RWPE2 (cell line): ENCODE data around the gene LMOD1.

Source experiments
- ATAC-seq: fragments of 200-7000 bp; cut with Tn5 transposase; 3 replicates; pipeline ENCODE4 v1.9.1; 2021; ENCODE audit warnings: low read depth
- DNase-seq: peaks from one replicate; pipeline ENCODE4 v3.0.0-alpha.2; 2020; ENCODE audit warnings: low spot score
- H3K27ac ChIP-seq: fragments of 450-650 bp; 2 replicates; pipeline ENCODE4 v1.5.1; 2017; ENCODE audit warnings: mild to moderate bottlenecking; ENCODE audit not compliant: poor library complexity, severe bottlenecking
- H3K27me3 ChIP-seq: fragments of 250-450 bp; sonication (Bioruptor Pico); 2 replicates; pipeline ENCODE4 v1.5.1; 2021; ENCODE audit warnings: mild to moderate bottlenecking, moderate library complexity; ENCODE audit not compliant: insufficient read depth, poor library complexity, severe bottlenecking
- H3K36me3 ChIP-seq: fragments of 250-450 bp; sonication (Bioruptor Pico); 2 replicates; pipeline ENCODE4 v1.5.1; 2020; ENCODE audit warnings: low read depth, mild to moderate bottlenecking, moderate library complexity
- H3K4me1 ChIP-seq: fragments of 250-450 bp; sonication (Bioruptor Pico); 2 replicates; pipeline ENCODE4 v1.5.1; 2021; ENCODE audit warnings: mild to moderate bottlenecking, moderate library complexity; ENCODE audit not compliant: insufficient read depth, poor library complexity, severe bottlenecking
- H3K4me3 ChIP-seq: fragments of 250-450 bp; sonication (Bioruptor Pico); 2 replicates; pipeline ENCODE4 v1.5.1; 2021; ENCODE audit warnings: mild to moderate bottlenecking, moderate library complexity; ENCODE audit not compliant: severe bottlenecking
- H3K9me3 ChIP-seq: fragments of 250-450 bp; sonication (Bioruptor Pico); 2 replicates; pipeline ENCODE4 v1.5.1; 2021; ENCODE audit warnings: mild to moderate bottlenecking, moderate library complexity; ENCODE audit not compliant: severe bottlenecking
- CTCF ChIP-seq: fragments of 450-650 bp; IDR thresholded peaks from one replicate; pipeline ENCODE4 v1.5.1; 2017; ENCODE audit warnings: mild to moderate bottlenecking, moderate library complexity; ENCODE audit not compliant: poor library complexity, severe bottlenecking

Gene LMOD1

GRCh38 chr1:201917362-201918033 lies 28.9 kb downstream of the LMOD1 start:
- TF ChIP-seq CTCF = no peak
- DNase-seq = no peak
- Histone ChIP-seq H3K9me3 (no peaks in the 10 kb centered on the region), H3K4me1 (peaks cover 12% of the 10 kb centered on the region), H3K27ac (no peak overlapping the region), H3K36me3 (no peaks in the 10 kb centered on the region), H3K27me3 (no peaks in the 10 kb centered on the region), H3K4me3 (no peak overlapping the region)
- ATAC-seq = peak; percentile 63

- Histone ChIP-seq H3K9me3 (no peaks in the 10 kb centered on the region), H3K4me3 (no peak overlapping the region), H3K4me1 (peaks cover 12% of the 10 kb centered on the region), H3K27ac (no peak overlapping the region), H3K27me3 (no peaks in the 10 kb centered on the region), H3K36me3 (no peaks in the 10 kb centered on the region)
- DNase-seq (no peak), ATAC-seq (peak; percentile 77; the same call in 2 of the 3 replicates)
- TF ChIP-seq CTCF = no peak
These were observed 29.6 kb downstream of the LMOD1 start for GRCh38 chr1:201916649-201917249.

DNA sequence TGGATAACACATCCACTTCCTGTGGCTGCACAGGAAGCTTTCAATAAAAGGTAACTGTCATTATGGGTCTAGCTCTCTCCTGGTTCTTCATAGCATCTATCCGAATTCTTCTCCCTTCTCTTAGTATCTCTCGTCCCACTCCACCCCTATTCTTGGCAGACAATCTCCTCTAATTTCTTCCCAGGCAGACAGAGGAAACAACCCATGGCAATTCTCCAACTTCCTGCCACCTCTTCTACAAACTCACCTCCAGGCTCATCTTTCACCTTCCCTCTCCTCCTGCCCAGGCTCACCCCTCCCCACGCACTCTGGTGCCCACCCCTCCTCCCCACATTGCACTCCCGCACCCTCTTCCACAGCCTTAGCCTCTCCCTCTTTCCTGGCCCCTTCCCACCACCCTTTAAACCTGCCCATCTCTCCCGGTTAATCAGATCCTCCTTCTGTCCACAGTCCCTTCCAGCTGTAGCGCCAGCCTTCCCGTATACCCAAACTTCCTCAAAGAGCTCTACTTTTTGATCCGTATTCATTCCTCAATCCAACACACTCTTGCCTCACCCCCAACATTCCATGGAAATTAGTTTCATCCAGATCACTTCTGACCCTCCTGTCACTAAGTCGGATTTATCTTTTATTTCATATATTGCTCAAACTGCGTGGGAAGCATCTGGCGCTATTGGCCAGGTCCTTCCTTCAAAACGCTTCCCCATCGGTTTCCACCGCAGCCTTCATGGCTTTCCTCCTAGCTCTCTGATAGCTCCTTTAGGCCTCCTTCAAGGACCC lies 31.7 kb downstream of the LMOD1 start:
- Histone ChIP-seq H3K4me3 (no peak overlapping the region), H3K36me3 (no peaks in the 10 kb centered on the region), H3K27ac (no peak overlapping the region), H3K4me1 (peaks cover 12% of the 10 kb centered on the region), H3K27me3 (no peaks in the 10 kb centered on the region), H3K9me3 (no peaks in the 10 kb centered on the region)
- no peak for ATAC-seq
- no peak for DNase-seq
- TF ChIP-seq CTCF = no peak

DNA sequence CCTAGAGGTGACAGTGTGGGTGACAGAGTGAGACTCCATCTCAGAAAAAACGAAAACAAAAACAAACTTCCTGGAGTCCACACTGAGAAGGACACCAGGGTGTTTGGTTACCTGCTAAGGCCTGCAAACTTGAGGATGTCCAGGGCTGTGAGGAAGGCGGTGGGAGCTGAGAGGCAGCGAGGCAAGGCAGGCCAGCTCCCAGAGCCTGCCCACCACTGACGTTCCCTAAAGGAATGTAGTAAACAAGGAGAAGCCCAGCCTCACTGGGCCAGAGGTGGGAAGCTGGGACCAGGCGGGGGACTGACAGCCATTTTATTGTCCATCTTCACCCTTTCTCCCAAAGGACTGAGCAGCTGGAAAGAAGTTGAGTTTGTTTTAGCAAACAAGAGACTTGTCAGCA lies 33.5 kb downstream of the LMOD1 start:
- Histone ChIP-seq H3K36me3 (no peaks in the 10 kb centered on the region), H3K9me3 (no peaks in the 10 kb centered on the region), H3K4me1 (peaks cover 12% of the 10 kb centered on the region), H3K4me3 (no peak overlapping the region), H3K27ac (no peak overlapping the region), H3K27me3 (no peaks in the 10 kb centered on the region)
- ATAC-seq = no peak
- TF ChIP-seq CTCF = no peak
- no peak for DNase-seq
